Measurements from ENCODE around the gene TMEM212.

Gene TMEM212

DNA sequence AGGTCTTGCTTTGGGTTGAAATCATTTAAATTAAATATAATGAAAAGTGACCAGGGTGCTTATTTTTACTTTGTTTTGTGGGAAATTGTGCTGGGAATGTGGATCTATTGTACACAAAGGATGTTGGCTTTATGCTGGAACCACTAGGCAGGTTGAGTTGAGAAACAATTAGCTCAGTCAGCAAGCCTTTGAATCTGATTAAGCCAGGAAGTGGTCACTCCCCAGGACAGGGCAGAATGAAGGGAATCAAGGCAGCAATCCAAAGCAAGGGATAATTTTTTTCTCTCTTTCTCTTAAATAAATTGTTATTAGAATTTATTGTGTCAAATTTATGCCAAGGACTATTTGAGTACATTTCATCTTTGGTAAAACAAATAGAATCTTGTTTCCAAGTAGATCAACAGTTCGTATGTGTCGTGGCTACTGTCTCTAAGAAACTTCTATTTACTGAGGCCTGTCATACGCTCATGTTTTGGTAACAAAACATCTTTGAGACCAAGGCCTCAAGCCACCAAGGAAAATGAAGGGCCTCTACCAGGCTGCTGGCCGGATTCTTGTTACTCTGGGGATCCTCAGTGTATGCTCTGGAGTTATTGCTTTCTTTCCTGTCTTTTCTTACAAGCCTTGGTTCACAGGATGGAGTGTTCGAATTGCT lies at the start of gene TMEM212:
TSS of gene TMEM212 (plus strand) at position 486 of the 655 bp plus-strand sequence. CDS start at position 521, 35 bp downstream.
- DNase-seq = no peak

DNA sequence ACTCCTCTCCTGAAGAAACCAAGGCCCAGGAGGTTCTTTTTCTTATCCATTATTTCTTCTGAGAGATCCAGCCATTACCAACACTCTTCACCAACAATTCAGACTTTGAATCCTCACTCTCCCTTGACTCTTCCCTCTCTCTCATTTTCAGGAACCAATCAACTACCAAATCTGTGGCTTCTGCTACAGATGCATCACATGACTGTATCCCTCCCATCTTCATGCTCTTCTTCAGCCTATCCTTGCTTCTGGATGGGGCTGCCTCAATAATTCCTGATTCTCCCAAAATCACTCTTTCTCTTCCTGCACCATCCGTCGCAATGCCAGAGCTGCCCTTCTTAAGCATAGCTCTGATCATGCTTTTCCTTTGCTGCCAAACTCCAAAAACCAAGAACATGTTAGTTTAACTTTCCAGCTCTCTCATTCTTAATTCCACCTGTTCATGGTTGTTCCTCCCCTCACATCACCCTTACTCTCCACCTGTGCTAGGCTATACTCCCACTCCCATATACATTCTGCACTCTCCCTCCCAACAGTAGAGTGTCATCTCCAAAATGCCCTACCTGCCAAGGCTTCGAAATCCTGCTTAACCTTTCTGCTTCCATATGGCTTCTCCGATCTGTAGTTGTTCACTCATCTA lies 46.4 kb upstream of the TMEM212 start:
- no peak for DNase-seq

DNA sequence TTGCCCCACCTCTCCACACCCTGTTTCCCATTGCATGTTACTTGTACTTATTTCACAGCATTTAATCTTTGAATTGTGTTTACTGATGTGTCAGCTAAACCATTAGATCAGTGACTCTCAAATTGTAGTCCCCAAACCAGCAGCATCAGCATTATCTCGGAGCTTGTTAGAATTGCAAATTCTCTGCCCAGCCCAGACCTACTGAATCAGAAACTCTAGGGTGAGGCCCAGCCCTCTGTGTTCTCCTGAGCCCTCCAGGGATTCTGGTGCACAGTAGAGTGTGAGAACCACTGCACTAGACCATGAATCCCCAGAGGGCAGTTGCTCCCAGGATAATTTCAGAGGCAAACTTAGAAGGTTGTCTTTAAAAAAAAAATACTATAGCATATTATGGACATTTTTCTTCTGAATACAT lies 45.9 kb upstream of the TMEM212 start:
- no peak for DNase-seq

DNA sequence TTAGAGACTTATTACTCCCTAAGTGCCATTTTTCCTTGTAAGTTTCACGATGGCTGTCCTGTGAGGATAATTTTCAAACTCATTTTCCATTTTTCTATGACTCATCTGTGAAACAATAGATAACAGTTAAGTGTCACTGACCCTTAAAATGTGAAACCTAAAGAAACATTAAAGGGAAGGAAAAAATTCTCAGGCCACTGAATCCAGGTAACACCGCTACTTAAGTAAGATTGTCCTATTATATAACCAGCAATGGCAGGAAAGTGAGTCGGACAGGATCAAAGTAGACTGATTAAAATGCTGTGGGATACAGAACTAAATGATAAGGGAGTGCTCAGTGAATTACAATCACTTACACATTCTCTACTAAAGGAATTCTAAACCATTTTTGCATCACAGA lies 45.3 kb upstream of the TMEM212 start:
- no peak for DNase-seq

DNA sequence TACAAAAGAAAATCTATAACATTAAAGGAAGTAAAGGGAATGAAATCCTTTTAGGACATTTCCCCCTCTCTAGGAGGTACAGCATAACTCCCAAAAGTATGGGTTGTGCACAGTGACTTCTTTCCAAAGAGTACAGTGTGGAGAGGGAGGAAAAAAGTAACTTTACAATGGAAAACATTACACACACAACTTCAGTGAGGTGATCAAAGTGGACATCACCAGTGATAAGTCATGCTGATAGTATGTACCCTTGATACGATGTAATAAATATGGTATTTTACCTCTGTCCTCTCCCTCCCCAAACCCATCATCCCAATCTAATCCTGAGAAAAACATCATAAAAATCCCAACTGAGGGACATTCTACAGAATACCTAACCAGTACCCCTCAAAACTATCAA lies 43.6 kb upstream of the TMEM212 start:
- no peak for DNase-seq

DNA sequence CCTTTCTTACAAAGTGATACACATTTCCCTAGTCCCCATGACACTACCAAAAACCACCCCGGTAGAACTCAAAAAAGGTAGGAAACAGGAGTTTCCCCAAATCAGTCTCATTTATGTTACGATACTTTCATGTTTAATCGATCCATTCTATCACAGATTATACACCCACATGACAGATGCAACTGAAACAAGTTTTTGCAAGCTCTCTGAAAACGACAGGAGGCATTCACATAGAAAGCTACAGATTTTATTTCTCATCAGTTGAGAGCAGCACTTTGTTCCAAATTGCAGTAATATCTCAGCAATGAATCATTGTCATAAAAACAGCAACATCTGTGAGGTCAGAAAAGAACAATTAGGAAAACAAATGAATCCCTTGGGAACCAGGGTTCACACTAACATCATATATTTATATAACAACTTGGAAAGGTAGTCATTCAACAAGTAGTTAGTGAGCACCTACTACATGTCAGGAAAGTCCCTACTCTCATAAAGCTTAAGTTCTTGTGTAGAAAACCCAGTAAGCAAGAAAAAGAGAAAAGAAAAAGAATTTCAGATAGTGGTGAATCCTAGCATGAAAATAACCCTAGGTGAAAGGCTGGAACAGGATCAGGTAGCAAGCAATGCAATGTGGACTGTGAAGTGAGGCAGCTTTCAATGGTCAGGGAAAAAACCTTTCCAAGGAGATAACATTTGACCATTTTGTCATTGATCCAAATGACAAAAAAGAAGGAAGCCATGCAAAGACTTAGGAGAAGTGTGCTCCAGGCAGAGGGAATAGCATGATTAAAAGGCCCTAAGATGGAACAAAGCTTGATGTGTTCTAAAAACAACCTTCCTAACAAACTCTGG lies 41.2 kb upstream of the TMEM212 start:
- no peak for DNase-seq

DNA sequence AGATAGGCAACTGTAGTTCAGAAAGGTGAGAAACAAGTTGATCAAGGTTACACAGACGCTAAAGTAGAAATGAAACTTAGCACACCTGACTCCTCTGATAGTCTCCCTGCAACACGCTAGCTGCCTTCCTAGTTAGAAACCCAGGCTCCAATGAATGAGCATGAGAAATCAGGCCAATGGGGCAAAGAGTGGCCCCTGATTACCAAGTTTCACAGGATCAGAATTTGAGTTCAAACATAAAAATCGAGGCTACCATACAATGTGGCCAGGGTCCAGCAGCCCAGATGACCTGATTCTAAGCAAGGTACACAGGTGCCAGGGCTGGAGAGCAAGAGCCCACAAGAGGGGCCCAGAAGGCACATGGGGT lies 40.6 kb upstream of the TMEM212 start:
- DNase-seq = no peak

DNA sequence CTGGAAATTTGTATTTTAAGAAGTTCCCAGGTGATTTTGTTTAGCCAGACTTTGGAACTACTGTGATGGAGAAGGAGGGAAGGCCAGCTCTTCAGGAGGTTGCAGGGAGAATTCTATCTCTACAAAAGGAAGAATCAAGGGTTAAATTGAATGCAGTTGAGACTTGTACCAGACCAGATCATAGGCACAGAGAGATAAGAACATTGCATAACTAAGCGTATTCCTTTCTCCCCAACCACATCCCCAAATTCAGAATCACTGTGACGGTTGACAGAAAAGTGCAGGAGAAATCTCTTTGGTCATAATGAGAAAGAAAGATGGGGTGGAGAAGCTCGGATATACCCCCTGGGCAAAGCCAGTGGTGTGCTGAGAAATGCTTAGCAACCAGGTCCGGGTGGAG lies 40.1 kb upstream of the TMEM212 start:
- DNase-seq = no peak

DNA sequence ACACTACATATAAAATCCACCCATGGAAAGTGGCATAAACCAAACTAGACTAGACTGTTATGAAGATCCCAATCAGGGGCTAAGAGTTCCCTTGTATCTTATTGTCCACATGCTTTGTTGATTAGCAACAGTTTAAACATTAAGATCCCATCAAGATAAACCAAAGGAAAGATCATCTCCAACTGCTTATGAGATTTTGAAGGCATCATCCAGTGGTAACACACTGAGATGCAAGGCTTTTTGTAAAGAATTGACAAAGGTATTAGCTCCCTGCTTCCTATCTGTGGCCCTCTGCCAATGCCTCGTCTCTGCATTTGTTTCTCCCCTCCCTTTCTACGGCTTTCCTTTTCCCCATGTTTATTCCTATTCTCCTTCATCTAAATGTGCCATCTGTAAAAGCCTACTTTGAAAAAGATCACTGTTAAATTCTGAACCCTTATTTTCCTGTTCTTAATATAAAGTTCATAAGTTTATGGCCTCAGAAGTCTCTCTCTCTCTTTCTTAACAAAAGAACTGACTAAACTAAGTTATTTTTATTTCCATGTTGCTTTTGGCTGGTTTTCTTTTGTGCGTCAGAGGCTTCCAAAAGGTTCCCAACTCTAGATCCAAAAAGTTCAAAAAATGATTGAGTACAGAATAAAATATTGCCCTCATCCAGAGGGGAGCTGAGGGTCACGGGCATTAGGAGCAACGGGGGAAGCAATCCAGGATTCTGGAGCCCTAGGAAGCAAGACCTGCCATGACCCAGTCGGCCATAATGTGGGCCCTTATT lies 38.3 kb upstream of the TMEM212 start:
- DNase-seq = no peak

DNA sequence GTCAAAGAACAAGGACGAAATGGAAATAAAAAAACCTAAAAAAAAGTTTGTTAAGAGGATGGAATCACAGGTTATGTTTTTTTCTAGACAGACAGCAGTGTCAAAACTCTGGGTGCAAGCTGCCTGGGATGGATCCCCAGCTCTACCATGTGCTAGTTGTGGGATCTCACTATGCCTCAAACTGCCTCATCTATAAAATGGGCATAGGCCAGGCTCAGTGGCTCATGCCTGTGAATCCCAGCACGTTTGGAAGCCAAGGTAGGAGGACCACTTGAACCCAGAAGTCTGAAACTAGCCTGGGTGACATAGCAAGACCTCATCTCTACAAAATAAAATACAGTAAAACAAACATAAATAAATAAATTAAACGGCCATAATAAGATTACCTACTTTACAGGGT lies 37.5 kb upstream of the TMEM212 start:
- no peak for DNase-seq

DNA sequence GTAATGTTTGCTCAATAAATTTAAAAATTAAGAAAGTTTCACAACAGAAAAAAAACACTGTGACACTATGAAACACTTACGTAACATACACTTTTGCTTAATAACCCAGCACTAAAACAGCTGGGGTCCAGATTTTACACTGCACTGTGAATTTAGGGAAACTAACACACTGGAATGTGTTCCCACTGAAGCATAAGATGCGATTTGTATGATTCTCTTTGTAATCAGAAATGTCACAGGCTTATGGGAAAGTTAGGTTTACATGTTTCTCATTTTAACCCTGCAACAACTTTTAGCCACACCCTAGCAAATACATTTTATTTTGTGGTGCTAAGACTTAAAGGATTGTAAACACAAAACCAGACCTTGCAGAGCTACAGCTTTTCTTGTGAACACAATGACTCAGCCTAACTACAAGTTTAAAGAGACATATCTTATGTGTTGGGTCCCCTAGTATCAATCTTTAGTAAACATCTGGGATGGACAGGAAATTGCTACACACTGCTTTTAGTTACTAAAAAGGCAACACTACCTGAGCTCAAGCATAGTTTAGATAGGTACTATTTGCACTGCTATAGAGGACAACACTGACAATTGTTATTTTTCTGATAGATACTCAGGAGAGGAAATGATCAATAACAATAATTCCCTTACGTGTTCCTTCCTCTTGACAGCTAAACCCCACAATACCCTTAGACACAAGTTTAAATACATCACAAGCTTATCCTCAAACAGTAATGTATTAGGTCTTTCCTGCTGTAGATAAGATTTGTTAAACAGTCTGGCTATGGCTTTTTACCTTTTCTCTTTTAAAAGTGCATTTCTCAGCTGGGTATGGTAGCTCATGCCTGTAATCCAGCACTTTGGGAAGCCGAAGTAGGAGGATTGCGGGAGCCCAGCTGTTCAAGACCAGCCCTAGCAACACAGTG lies 36.7 kb upstream of the TMEM212 start:
- DNase-seq = no peak

DNA sequence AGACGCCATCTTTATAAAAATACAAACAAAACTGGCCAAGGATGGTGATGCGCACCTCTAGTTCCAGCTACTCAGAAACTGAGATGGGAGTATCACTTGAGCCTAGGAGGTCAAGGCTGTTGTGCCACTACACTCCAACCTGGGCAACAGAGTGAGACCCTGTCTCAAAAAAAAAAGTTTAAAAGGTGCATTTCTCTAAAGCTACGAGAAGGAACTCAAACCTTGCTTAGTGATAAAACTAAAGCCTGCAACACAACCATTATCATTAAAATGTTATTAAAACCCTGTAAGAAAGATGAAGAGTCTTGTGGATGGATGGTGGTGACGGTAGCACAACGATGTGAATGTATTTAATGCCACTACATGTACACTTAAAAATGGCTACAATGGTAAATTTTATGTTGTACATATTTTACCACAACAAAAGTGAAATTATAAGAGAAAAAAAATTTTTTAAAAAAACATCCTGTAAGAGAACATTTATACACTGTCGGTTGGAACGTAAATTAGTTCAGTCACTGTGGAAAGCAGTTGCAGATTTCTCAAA lies 35.9 kb upstream of the TMEM212 start:
- DNase-seq = no peak

DNA sequence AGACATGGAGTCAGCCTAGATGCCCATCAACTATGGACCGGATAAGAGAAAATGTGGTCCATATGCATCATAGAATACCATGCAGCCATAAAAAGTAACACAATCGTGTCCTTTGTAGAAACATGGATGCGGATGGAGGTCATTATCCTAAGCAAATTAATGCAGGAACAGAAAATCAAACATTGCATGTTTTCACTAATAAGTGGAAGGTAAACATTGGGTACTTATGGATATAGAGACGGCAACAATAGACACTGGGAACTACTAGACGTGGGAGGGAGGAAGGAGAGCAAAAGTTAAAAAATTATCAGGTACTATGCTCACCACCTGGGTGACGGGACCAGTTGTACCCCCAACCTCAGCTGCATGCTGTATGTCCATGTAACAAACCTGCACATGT lies 35.3 kb upstream of the TMEM212 start:
- DNase-seq = no peak

DNA sequence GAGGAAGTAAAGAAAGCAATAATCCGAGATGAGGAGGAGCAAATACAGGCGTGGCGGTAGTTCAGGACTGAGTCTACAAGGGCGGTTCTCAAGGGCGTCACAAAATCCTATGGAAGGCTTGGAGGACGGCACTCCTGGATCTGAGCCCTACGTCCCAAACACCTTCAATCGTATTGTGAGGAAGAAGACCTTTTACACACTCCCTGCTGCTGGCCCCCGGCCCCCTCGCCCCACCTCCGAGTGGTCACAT lies 33.6 kb upstream of the TMEM212 start:
- no peak for DNase-seq

DNA sequence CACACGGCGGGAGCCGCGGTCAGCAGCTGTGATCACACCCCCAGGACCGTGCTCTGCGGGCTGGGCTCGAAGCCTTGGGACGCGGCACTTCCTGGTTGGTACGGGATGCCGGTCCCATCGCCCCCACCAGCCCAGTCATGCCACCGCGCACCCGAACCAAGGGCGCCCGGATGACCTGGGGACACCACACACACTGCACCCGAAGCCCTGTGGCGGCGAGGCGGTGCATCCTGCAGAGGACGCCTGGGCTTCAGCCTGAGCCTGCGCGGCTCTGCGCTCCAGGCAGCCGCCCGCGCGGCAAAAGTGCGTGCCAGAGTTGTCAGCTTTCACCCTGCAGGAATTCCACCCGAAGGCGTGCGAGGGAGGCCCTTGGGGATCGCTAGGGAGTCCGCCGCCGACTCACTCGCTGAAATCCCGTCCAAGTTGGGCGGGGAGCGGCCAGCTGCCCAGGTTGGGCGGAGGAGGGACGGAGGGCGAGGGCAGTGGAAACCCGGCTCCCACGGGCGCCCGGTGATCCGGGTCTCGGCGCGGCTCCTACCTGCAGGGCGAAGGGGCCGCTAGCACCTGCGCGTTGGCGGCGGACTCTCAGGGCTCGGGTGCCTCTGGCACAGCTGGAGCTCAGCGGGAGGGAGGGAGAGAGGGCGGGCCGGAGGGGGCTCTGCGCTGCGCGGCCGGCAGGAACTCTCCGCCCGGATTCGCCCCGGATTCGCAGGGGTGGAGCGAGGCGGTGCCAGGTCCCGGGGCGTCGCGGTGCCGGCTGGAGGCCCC lies 33.1 kb upstream of the TMEM212 start, which contains the start of gene PLD1:
TSS of gene PLD1 (minus strand) at position 623 of the 768 bp plus-strand sequence. CDS start 72,432 bp downstream, outside the sequence.
- DNase-seq = peak; percentile 78

DNA sequence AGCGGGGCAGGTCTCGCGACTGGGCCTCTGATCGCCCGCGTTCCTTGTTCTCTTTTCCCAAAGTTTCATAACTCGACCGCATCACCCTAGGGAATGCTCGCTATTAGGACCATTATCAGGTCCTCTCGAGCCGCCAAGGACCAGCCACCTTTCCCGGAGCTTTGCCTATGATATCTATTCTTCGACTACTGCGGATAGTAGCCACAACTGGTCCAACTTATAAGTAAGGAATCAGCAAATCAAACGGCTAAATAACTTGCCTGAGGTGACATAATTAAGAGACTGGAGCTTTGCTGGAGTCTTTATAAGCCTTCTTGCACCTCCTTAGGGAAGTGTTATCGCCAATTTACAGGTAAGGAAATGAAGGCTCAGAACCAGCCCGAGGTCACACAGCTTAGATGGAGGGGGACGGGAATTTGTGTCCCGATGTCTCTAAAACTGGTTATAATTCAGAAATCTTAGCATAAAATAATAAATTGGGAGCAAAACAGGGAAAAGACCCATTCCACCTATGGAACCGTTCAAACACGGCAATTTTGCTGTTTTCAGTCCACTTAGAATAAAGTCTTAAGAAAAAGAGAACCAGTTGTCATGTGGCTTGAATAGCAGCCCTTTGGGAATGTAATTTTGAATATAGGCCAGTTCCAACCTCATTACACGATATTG lies 32.4 kb upstream of the TMEM212 start:
- no peak for DNase-seq

DNA sequence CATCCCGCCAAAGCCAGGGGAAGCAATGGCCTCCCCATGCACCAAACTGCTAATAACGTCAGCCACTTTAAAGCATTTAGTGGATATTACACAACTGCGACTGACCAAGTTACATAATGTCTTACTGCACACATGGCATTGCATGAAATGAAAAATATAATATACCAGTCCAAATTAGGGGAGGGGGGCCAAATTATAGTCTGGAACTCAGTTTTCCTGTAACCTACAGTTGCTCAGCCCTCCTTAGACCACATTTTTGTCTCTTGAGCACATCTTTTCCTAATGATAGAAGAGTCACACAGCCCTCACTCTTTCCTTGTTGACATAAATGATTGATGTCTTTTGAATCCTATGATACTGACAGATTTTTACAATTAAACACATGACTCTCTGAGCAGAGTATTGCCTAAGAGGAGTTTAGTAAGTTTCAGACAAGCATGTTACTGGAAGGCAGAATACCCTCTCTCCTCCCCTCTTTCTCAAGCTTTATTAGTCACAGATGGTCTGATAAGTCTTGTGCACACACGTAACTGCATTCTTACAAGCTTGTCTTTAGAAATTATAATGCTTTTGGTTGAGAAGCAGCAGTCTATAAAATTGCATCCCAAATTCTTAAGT lies 31.7 kb upstream of the TMEM212 start:
- no peak for DNase-seq

DNA sequence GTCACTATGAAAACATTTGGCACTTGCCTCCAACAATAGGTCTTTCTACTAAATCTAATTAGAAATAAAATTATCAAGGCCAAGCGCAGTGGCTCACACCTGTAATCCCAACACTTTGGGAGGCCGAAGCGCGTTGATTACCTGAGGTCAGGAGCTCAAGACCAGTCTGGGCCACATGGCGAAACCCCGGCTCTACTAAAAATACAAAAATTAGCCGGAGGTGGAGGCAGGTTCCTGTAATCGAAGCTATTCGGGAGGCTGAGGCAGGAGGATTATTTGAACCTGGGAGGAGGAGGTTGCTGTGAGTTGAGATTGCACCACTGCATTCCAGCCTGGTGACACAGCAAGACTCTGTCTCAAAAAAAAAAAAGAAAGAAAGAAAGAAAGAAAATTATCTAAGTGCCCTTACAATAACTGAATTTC lies 31.2 kb upstream of the TMEM212 start:
- no peak for DNase-seq

DNA sequence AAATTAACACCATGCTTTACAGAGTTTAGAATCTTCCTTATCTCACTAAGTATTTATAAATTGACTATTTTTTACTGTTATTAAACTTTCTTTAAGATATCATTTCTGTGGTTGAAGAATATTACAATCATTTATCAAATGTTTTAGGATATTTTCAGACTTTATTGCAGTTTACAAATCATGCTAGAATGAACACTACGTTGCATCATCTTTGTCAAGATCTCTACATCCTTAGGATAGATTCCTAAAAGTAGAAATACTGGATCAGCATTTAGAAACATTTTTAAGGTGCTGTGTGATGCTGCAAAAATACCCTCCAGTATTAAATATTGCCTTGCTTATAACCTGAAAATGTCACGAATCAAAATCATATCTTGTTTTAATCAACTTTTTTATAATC lies 30.3 kb upstream of the TMEM212 start:
- DNase-seq = no peak

DNA sequence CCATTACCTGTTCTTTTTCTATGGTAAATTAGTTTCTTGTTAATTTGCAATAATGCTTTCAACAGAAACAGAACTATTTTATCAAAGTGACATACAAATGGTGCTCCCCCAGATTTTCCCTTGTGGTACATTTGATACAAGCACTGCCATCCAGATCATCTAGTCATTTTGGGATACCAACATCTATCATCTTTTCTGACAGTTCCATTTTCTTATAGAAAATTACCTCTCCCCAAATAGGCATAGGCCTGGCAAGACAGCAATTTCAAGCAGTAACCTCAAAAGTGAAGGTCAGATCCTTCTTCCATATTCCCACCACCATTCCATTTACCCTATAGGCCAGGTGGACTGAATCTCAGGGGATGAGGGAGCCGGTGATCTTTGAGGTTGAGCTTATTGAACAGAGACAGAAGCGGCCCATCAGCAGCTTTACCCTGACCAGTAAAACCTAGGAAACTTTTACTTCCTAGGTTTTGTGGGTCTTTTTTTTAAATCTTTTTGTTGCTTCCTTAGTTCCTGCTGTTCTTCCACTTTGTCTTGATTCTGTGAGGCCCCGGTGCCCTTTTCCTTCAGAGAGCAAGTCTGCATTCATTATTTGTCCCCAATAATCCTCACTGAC lies 29.8 kb upstream of the TMEM212 start:
- DNase-seq = no peak

All from activated CD8-positive, alpha-beta memory T cell treated with anti-CD3 and anti-CD28 coated beads for 24 hours (primary cell).